HG03439 (cell line): ENCODE measurements around the gene GALP.
"Not testable (repeated sequence)": the region's sequence is repeated elsewhere in the genome, so short reads cannot be mapped to it uniquely, and the experiment has no call there.

ENCODE experiments used
- ATAC-seq: cut with Tn5 transposase; IDR thresholded peaks from one replicate; pipeline ENCODE4 v1.9.1; 2021; ENCODE audit warnings: mild to moderate bottlenecking, moderate library complexity; ENCODE audit not compliant: unreplicated experiment

The GALP gene

GRCh38 chr19:56147307-56147706 is 28.5 kb upstream of the GALP start:
- ATAC-seq = no peak

- no peak for ATAC-seq
These were observed 27.7 kb upstream of the GALP start for GRCh38 chr19:56148096-56148495.

GRCh38 chr19:56148955-56149655 is 26.7 kb upstream of the GALP start:
- not testable (repeated sequence) for ATAC-seq

GRCh38 chr19:56149656-56150038 is 26.2 kb upstream of the GALP start:
- no peak for ATAC-seq

- no peak for ATAC-seq
These were observed 25.4 kb upstream of the GALP start for GRCh38 chr19:56150358-56150757.

- ATAC-seq = no peak
These were observed 23.2 kb upstream of the GALP start for GRCh38 chr19:56152644-56153043.

GRCh38 chr19:56153507-56153906 is 22.3 kb upstream of the GALP start:
- ATAC-seq = no peak

GRCh38 chr19:56155124-56155687 is 20.6 kb upstream of the GALP start:
- no peak for ATAC-seq

GRCh38 chr19:56156768-56157167 is 19.0 kb upstream of the GALP start:
- ATAC-seq = no peak

GRCh38 chr19:56158170-56158757 is 17.5 kb upstream of the GALP start:
- no peak for ATAC-seq

- ATAC-seq = no peak
These were observed 16.7 kb upstream of the GALP start for GRCh38 chr19:56159009-56159559.

GRCh38 chr19:56159622-56160271 is 16.1 kb upstream of the GALP start:
- ATAC-seq = no peak

GRCh38 chr19:56161534-56161933 is 14.3 kb upstream of the GALP start:
- ATAC-seq = no peak

- ATAC-seq = no peak
These were observed 13.6 kb upstream of the GALP start for GRCh38 chr19:56162258-56162657.

GRCh38 chr19:56163097-56163496 is 12.7 kb upstream of the GALP start:
- no peak for ATAC-seq

- ATAC-seq = no peak
These were observed 8.7 kb upstream of the GALP start for GRCh38 chr19:56167064-56167578.

GRCh38 chr19:56170261-56170660 is 5.5 kb upstream of the GALP start:
- no peak for ATAC-seq

- no peak for ATAC-seq
These were observed 1.7 kb upstream of the GALP start for GRCh38 chr19:56174086-56174485.

GRCh38 chr19:56174550-56174949 is 1.3 kb upstream of the GALP start:
- no peak for ATAC-seq

GRCh38 chr19:56176310-56176709 is 502 bp downstream of the GALP start:
- ATAC-seq = not testable (repeated sequence)

- ATAC-seq = no peak
These were observed 1.1 kb downstream of the GALP start for GRCh38 chr19:56176881-56177280.
